Activated CD4-positive, alpha-beta T cell treated with anti-CD3 and anti-CD28 coated beads, Interleukin-2, amount 50 U/mL, for 48 hours (primary cell): Measurements from ENCODE around the gene ACVR1B.

ENCODE experiments used
- DNase-seq, 2 experiments: peaks; one replicate each; pipeline ENCODE4 v3.0.0-alpha.2; 2020

ACVR1B gene

GRCh38 chr12:52023976-52024688 lies 72.6 kb downstream of the ACVR1B start:
- DNase-seq, result no peak

- DNase-seq, result peak; percentile 64 to 73
Observed at GRCh38 chr12:52024845-52025230, 73.3 kb downstream of the ACVR1B start.

GRCh38 chr12:52026263-52026662 lies 74.8 kb downstream of the ACVR1B start:
- no peak for DNase-seq

GRCh38 chr12:52027085-52027843 lies 75.8 kb downstream of the ACVR1B start:
- DNase-seq, result no peak

GRCh38 chr12:52029685-52030084 lies 78.2 kb downstream of the ACVR1B start:
- DNase-seq, result no peak

- DNase-seq, result no peak
Observed at GRCh38 chr12:52032446-52032803, 80.9 kb downstream of the ACVR1B start.

GRCh38 chr12:52032804-52033445 lies 81.4 kb downstream of the ACVR1B start:
- DNase-seq, result peak; percentile 91 to 93

- no peak for DNase-seq
Observed at GRCh38 chr12:52033446-52034140, 82.1 kb downstream of the ACVR1B start.

GRCh38 chr12:52035190-52035589 lies 83.7 kb downstream of the ACVR1B start:
- no peak for DNase-seq

- no peak for DNase-seq
Observed at GRCh38 chr12:52035926-52036325, 84.4 kb downstream of the ACVR1B start.

GRCh38 chr12:52036587-52037171 lies 85.2 kb downstream of the ACVR1B start:
- peak; percentile 73 to 80 for DNase-seq

- DNase-seq, result no peak
Observed at GRCh38 chr12:52037248-52037861, 85.9 kb downstream of the ACVR1B start.

GRCh38 chr12:52038447-52038846 lies 86.9 kb downstream of the ACVR1B start:
- DNase-seq, result no peak

- no peak for DNase-seq
Observed at GRCh38 chr12:52041035-52041434, 89.5 kb downstream of the ACVR1B start.

GRCh38 chr12:52041695-52042123 lies 90.2 kb downstream of the ACVR1B start:
- no peak for DNase-seq

GRCh38 chr12:52042706-52043385 lies 91.3 kb downstream of the ACVR1B start:
- no peak for DNase-seq

- DNase-seq, result no peak
Observed at GRCh38 chr12:52043386-52044212, 92.1 kb downstream of the ACVR1B start.

- no peak for DNase-seq
Observed at GRCh38 chr12:52044292-52044983, 92.9 kb downstream of the ACVR1B start.

- DNase-seq, result no peak
Observed at GRCh38 chr12:52045794-52046199, 94.3 kb downstream of the ACVR1B start.
